Hepatocyte (in vitro differentiated cells): ENCODE measurements around the gene ERCC8.

Experiments
- CTCF ChIP-seq: fragments of 200-600 bp; sonication (generic); IDR thresholded peaks from 2 replicates; pipeline ENCODE4 v1.5.1; 2016; ENCODE audit warnings: antibody characterized with exemption, mild to moderate bottlenecking; ENCODE audit not compliant: poor library complexity
- EZH2phosphoT487 ChIP-seq: fragments of 200-600 bp; sonication (generic); IDR thresholded peaks from one replicate; pipeline ENCODE4 v1.6.1; 2018; ENCODE audit warnings: antibody characterized with exemption, mild to moderate bottlenecking, low read depth, moderate library complexity; ENCODE audit not compliant: unreplicated experiment, severe bottlenecking

GRCh38 chr5:60918466-60918865 lies 26.4 kb downstream of the ERCC8 start:
- TF ChIP-seq CTCF: no peak
- TF ChIP-seq EZH2phosphoT487: no peak
